ENCODE data around the gene DOCK7.
"Not testable (repeated sequence)": the region's sequence is repeated elsewhere in the genome, so short reads cannot be mapped to it uniquely, and the experiment has no call there.

The DOCK7 gene

GRCh38 chr1:62590255-62590969 lies 97.8 kb downstream of the DOCK7 start:
- no peaks in the 10 kb centered on the region for H3K4me1 Mint-ChIP-seq
- no peaks in the 10 kb centered on the region for H3K9me3 Mint-ChIP-seq
- H3K36me3 Mint-ChIP-seq (ENCODE audit: low read depth): peaks cover 32% of the 10 kb centered on the region
- H3K4me3 Mint-ChIP-seq: no peak overlapping the region
- DNase-seq: no peak
- no peak for TF ChIP-seq CTCF (IDR thresholded peaks at IDR 0.05)
- no peak overlapping the region for H3K27ac Mint-ChIP-seq
- no peaks in the 10 kb centered on the region for H3K27me3 Mint-ChIP-seq (ENCODE audit: low read depth, poor library complexity)

- Mint-ChIP-seq H3K4me1 (no peaks in the 10 kb centered on the region), H3K36me3 (ENCODE audit: low read depth) (peaks cover 43% of the 10 kb centered on the region), H3K4me3 (no peak overlapping the region), H3K27ac (no peak overlapping the region), H3K27me3 (ENCODE audit: low read depth, poor library complexity) (no peaks in the 10 kb centered on the region), H3K9me3 (no peaks in the 10 kb centered on the region)
- no peak for TF ChIP-seq CTCF (IDR thresholded peaks at IDR 0.05)
- DNase-seq: no peak
Measured at GRCh38 chr1:62589321-62589720, 98.9 kb downstream of the DOCK7 start.

- Mint-ChIP-seq H3K27ac (no peak overlapping the region), H3K4me1 (no peaks in the 10 kb centered on the region), H3K27me3 (ENCODE audit: low read depth, poor library complexity) (no peaks in the 10 kb centered on the region), H3K4me3 (no peak overlapping the region), H3K9me3 (no peaks in the 10 kb centered on the region), H3K36me3 (ENCODE audit: low read depth) (peaks cover 45% of the 10 kb centered on the region)
- DNase-seq: no peak
- no peak for TF ChIP-seq CTCF (IDR thresholded peaks at IDR 0.05)
Measured at GRCh38 chr1:62588000-62588399, 100.2 kb downstream of the DOCK7 start.

- no peak for DNase-seq
- Mint-ChIP-seq H3K27ac (peak overlapping the region; percentile 8), H3K27me3 (ENCODE audit: low read depth, poor library complexity) (no peaks in the 10 kb centered on the region), H3K4me3 (no peak overlapping the region), H3K4me1 (no peaks in the 10 kb centered on the region), H3K9me3 (no peaks in the 10 kb centered on the region), H3K36me3 (ENCODE audit: low read depth) (peaks cover 50% of the 10 kb centered on the region)
- TF ChIP-seq CTCF (IDR thresholded peaks at IDR 0.05): no peak
Measured at GRCh38 chr1:62585469-62586155, 102.6 kb downstream of the DOCK7 start.

- H3K27ac Mint-ChIP-seq: no peak overlapping the region
- TF ChIP-seq CTCF (IDR thresholded peaks at IDR 0.05): no peak
- DNase-seq: no peak
- peaks cover 78% of the 10 kb centered on the region for H3K36me3 Mint-ChIP-seq (ENCODE audit: low read depth)
- H3K4me1 Mint-ChIP-seq: no peaks in the 10 kb centered on the region
- H3K4me3 Mint-ChIP-seq: no peak overlapping the region
- peaks cover 39% of the 10 kb centered on the region for H3K9me3 Mint-ChIP-seq
- no peaks in the 10 kb centered on the region for H3K27me3 Mint-ChIP-seq (ENCODE audit: low read depth, poor library complexity)
Measured at GRCh38 chr1:62573675-62574074, 114.5 kb downstream of the DOCK7 start.

GRCh38 chr1:62572476-62572875 lies 115.7 kb downstream of the DOCK7 start:
- peaks cover 46% of the 10 kb centered on the region for H3K9me3 Mint-ChIP-seq
- peaks cover 82% of the 10 kb centered on the region for H3K36me3 Mint-ChIP-seq (ENCODE audit: low read depth)
- H3K4me1 Mint-ChIP-seq: no peaks in the 10 kb centered on the region
- no peak for DNase-seq
- no peak for TF ChIP-seq CTCF (IDR thresholded peaks at IDR 0.05)
- H3K4me3 Mint-ChIP-seq: no peak overlapping the region
- H3K27ac Mint-ChIP-seq: no peak overlapping the region
- no peaks in the 10 kb centered on the region for H3K27me3 Mint-ChIP-seq (ENCODE audit: low read depth, poor library complexity)

- Mint-ChIP-seq H3K9me3 (peaks cover 56% of the 10 kb centered on the region), H3K36me3 (ENCODE audit: low read depth) (peaks cover 92% of the 10 kb centered on the region)
- not testable (repeated sequence) for H3K27ac Mint-ChIP-seq; H3K4me3 Mint-ChIP-seq; DNase-seq; H3K27me3 Mint-ChIP-seq (ENCODE audit: low read depth, poor library complexity); H3K4me1 Mint-ChIP-seq
Measured at GRCh38 chr1:62571517-62571916, 116.7 kb downstream of the DOCK7 start.

- H3K4me3 Mint-ChIP-seq; DNase-seq; H3K4me1 Mint-ChIP-seq; H3K27ac Mint-ChIP-seq; H3K27me3 Mint-ChIP-seq (ENCODE audit: low read depth, poor library complexity): not testable (repeated sequence)
- peaks cover 77% of the 10 kb centered on the region for H3K9me3 Mint-ChIP-seq
- H3K36me3 Mint-ChIP-seq (ENCODE audit: low read depth): peaks cover 100% of the 10 kb centered on the region
Measured at GRCh38 chr1:62567926-62568325, 120.3 kb downstream of the DOCK7 start.

Data from nephron progenitor cell (in vitro differentiated cells).